Cardiac fibroblast (primary cell): ENCODE data around the gene SLC43A1.
A peak's percentile ranks its signal among the peaks of the same experiment; 100 is the strongest.

Experiments used
- DNase-seq, 2 donors: peaks; one replicate each; pipeline versions ENCODE4 v3.0.0 to v3.0.0-alpha.2; 2010; ENCODE audit warnings: low read depth in 2 of 2
- H3K4me3 ChIP-seq, 2 donors: replicated peaks in 1 of 2; 1 replicate in 1 of 2; 2 replicates in 1 of 2; pipeline ENCODE4 v1.5.1; 2011; ENCODE audit warnings: low read depth in 2 of 2, low read length in 2 of 2, mild to moderate bottlenecking in 2 of 2, moderate library complexity in 1 of 2
- CTCF ChIP-seq: IDR thresholded peaks from one replicate; pipeline ENCODE4 v1.5.1; 2011; ENCODE audit warnings: low read depth, mild to moderate bottlenecking, low read length, inconsistent platforms

Gene SLC43A1

GRCh38 chr11:57440744-57441414 lies 74.6 kb downstream of the SLC43A1 start:
- DNase-seq, result no peak
- no peak for TF ChIP-seq CTCF
- no peak overlapping the region for H3K4me3 ChIP-seq

GRCh38 chr11:57439786-57440185 lies 75.7 kb downstream of the SLC43A1 start:
- TF ChIP-seq CTCF, result no peak
- DNase-seq, result no peak
- no peak overlapping the region for H3K4me3 ChIP-seq

GRCh38 chr11:57438345-57439285 lies 76.9 kb downstream of the SLC43A1 start:
- TF ChIP-seq CTCF, result no peak
- no peak for DNase-seq
- no peak overlapping the region for H3K4me3 ChIP-seq

- H3K4me3 ChIP-seq, result no peak overlapping the region
- DNase-seq, result no peak
- TF ChIP-seq CTCF, result no peak
These were observed 79.5 kb downstream of the SLC43A1 start for GRCh38 chr11:57436031-57436430.

GRCh38 chr11:57434640-57435546 lies 80.6 kb downstream of the SLC43A1 start:
- peak; percentile 95 to 97 for DNase-seq
- no peak overlapping the region for H3K4me3 ChIP-seq
- no peak for TF ChIP-seq CTCF
